ENCODE results near the gene CERK.
"Not testable (repeated sequence)": the region's sequence is repeated elsewhere in the genome, so short reads cannot be mapped to it uniquely, and the experiment has no call there.

The CERK gene

DNA sequence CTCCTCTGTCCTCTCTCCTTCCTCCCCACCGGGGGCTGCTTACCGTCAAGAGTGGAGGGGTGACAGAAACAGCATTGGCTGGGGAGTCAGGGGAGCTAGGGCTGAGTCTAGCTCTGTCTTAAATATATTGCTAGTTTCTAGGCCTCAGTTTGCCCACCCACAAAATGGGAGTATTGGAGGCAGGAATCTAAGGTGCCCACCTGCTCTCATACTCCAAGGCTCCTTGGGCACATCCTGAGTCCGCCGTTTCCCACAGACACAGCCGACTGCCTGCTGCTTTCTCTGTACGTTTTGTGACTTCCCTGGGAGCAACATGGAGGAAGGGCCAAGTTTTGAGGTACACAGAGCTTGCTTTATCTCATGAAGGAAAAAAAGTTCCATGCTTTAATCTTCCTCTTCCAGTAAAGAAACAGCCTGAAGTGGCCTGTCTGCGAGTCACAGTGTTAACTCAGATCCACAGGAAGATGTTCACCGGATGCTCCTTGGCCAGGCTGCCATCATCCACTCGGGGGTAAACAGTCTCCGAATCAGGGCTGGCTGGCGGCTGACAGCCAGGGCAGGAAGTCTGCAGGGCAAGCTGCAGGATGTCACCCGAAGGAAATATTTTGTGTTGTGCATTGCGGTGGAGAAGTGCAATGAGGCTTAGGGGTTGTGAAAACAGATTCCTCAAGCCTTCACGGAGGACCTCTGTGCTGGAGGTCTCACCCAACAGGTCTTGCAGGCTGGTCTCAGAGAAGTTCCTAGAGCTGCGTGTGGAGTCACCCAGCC lies 11.0 kb upstream of the CERK start:
- no peak for DNase-seq (ENCODE audit: low read depth in 2 of 2)

DNA sequence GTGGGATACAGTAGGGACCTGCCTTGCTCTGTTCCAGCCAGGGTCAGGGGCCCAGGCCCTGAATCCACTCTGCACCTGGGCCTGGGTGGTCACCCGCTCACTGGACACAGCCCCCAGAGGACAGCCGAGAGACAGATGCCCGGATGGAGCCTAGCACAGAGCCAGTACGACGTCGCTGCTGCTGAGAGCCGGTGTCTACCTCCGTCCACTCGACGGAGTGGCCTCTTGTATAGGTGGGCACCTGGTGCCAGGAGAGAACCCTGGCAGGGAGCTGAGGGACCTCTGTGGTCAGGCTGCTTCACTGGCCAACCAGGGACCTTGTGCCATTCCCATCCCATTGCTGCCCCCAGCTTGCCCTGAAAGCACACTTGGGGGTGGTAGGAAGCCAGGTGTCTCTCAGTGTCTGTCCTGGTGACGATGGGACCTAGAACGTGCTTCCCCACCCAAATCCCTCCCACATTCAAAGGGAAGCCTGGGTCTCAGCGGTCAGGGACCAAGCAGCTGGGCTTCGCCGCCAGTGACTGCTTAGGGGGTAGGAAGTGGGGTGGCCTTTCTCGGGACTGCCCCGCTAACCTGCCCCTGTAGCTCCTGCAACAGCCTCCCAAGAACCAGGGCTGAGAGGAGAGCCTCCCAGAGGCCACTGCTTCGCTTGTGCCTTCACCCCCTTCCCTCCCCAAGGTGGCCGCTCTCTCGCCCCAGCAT lies 10.3 kb upstream of the CERK start:
- no peak for DNase-seq (ENCODE audit: low read depth in 2 of 2)

DNA sequence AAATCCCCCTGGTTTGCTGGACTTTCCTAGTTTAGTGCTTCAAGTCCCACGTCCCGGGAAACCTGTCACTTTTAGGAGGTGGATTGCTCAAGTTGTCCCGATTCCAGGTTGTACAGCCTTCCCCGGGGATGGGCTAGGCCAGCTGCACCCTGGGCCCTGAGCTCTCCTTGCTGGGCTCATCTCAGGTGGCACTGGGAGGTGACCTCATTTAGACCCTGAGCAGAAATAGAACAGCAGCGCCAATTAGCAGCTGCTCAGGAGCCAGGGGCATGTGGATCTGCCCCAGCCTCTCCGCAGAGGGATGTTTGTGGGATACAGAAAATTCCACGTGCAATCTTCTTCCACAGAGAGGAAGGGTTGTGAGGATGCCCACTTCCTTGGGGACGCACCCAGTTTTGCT lies 9.6 kb upstream of the CERK start:
- DNase-seq (ENCODE audit: low read depth in 2 of 2) = no peak

DNA sequence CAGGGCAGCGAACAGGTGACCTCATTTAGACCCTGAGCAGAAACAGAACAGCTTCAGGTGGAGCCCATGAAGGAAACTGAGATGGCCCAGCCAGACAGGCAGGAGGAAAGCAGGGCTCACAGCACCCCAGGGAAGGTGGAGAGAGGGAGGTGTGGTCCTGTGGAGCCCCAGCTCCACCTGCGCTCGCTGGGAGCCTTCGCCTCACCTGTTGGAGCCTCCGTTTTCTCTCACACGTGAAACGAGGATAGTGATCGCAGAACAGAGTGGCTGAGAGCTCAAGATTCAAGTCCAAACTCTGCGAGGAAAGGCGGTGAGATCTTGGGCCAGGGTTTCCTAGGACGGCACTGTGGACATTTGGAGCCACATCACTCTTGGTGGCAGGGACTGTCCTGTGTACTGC lies 8.6 kb upstream of the CERK start:
- no peak for DNase-seq (ENCODE audit: low read depth in 2 of 2)

DNA sequence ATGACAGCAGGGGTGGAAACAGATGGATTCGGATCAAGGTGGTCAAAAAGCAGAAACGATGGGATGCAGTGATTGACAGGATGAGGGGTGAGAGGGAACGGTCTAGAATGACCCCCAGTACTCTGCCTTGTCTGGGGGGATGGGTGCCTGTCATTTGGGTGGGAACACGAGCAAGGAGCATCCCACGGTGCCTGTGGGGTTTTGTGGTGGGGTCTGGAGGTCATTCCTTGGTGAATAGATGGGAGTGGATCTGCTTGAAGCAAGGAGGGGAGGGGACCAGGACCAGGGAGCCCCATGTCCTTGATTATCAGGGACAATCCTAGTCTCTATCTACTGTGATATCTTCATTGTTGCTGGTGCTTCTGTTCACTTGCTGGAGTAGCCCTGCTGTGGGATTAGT lies 8.1 kb upstream of the CERK start:
- no peak for DNase-seq (ENCODE audit: low read depth in 2 of 2)

DNA sequence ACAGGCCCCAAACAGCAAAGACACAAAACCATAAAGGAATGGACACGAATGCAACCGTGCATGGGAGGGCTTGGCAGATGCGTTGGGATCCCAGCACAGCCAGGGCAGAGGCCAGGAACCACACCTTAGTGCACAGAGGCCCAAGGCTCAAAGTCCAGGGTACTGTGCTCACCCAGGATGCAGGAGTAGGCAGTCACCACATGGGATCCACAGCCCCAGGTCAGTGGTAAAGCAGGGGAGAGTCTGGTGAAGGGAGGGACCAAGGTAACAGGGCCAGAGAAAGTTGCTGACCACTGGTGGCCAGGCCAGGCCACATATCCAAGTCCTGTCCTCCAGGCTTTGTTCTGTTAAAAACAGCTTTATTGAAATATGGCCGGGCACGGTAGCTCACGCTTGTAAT lies 6.5 kb upstream of the CERK start:
- no peak for DNase-seq (ENCODE audit: low read depth in 2 of 2)

DNA sequence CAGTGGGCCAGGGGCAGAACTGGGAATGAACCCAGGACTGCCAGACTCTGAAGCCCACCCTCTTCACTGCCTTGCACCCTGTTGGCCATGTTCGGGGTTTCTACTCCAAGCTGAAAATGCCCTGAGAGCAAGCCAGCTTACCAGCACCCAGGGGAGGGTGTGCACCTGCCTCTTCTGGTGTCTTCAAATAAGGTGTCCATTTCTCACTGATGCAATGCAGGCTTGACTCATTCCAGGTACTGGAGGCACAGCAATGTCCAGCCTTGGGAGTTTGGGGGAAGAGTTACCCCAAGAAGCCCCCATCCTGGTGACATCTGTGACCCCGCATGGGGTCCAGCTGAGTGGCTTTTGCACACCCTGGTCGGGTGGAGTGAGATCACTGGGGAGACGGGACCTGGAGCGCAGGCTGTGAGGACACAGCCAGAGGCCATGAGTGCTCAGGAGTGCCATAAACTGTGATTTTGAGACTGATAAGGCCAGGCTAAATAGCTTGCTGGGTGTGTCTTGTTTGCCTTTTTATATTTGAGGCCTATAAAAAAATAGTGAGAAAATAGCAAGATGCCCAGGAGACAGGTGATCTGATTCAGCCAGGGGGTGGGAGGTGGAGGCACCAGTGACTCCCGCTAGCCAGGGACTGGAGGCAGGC lies 4.6 kb upstream of the CERK start:
- DNase-seq (ENCODE audit: low read depth in 2 of 2) = no peak

DNA sequence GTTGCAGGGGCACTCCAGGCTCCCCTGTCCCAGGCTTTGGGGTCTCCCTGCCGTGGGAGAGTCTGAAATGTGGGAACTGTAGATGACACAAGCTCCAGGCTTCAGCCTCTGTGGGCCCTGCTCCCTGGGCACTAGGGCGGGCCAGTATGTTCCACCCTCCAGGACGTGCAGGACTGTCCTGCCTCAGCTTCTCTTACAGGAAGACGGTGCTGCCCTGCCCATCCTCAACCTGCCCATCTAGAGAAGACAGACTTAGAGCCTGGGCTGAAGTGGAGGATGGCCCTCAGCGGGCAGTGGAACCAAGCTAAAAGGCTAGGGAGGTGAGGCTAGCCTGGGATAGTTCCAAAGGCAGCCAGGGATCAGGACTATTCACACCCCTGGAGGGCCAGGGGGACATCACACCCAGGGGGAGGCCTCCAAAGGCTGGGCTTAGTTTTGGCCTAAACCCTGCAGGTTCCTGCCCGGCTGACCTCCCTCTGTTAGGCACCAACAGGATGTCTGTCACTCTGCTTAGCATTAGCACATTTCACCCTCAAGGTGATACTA lies 4.0 kb upstream of the CERK start:
- DNase-seq (ENCODE audit: low read depth in 2 of 2) = no peak

DNA sequence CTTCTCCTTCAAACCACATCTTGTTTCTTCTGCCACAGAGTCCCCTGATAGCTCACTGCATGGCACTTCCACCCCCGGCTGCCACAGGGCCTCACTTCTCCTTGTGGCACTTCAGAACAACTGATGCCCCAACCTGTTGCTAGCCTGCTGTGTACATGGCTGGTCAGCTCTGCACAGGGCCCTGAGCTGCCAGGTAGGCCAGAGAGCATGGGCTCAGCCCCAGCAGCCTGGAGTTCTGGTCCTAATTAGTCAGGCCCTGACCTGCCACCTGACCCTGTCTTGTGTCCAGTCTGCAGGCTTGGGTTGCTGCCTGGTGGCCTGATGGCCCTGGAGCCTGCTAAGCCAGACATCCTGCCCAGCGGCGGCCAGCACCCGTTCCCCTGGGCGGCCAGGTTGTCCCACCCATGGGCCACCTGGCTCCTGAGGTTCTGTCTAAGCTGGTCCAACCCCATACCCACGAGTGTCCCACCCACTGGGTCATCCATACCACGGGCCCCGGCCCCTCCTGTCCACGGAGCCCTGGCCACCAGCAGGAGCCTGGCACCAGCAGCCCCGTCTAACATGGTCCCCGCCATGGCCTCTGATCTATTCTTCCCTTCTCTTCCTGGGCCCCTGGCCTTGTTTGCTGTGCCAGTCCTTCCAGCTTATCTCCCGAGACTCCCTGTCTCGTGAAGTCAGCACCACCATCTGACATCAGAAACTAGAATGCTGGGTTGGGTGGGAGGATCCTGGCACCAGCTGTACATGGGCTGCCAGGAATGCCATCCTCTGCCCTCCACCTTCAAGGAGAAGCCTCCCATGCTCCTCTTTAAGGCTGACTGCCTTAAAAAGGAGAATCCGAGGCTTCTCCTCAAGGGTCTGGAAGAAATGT lies 3.1 kb upstream of the CERK start:
- no peak for DNase-seq (ENCODE audit: low read depth in 2 of 2)

DNA sequence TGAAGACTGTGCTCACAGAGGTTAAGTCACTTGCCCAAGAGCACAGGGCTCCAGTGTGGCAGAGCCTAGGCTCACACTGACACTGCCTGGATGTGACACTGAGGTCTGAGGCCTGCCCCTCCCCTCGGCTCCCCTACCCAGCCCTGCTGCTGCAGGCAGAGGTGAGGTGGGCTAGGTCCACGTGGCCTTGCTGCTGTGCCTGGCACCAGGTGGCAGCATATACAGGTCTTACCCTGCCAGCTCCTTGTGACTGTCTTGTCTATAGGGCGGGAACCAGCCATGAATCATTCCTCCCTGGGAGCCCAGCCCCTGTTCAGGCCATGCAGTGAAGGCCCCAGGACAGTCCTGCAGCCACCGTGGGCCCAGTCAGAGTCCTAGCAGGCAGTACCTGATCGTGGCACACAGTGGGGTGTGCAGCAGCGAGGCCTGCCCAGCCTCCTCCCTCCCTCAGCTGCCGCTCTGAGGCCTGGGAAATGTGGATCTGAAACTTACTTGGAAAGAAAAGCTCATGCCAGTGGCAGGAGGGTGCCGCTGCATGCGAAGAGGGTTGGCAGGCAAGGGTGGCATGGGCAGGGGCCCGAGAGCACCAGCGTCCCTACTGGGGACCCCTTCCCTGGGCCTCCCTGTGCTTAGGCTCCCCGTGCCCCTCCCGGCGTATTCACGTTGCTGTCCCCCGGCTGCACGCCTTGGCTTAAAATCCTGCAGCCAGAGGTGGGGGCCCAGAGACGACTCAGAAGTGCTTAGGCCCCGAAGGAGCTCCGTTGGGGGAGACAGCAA lies 1.2 kb upstream of the CERK start:
- no peak for DNase-seq (ENCODE audit: low read depth in 2 of 2)

DNA sequence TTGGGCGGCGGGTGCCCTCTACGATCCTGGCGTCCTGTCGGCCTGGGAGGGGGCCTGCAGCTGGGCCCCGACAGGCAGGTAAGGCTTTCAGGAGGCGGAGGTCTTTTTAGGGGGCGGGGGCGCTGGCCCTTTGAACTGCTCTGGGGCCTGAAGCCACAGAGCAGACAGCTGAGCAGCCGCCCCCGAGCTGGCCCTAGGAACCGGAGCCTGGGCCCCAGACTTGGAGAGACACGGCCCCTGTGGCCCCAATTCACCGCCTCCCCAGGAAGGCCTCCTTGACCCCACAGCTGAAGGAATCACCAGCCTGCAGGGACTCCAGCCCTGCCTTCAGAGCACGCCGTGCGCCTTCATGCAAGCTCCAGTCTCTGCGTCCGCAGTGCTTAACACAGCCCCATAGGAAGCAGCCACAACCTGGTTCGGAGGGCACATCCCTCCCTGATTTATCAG lies 618 bp upstream of the CERK start:
- DNase-seq (ENCODE audit: low read depth in 2 of 2) = no peak

DNA sequence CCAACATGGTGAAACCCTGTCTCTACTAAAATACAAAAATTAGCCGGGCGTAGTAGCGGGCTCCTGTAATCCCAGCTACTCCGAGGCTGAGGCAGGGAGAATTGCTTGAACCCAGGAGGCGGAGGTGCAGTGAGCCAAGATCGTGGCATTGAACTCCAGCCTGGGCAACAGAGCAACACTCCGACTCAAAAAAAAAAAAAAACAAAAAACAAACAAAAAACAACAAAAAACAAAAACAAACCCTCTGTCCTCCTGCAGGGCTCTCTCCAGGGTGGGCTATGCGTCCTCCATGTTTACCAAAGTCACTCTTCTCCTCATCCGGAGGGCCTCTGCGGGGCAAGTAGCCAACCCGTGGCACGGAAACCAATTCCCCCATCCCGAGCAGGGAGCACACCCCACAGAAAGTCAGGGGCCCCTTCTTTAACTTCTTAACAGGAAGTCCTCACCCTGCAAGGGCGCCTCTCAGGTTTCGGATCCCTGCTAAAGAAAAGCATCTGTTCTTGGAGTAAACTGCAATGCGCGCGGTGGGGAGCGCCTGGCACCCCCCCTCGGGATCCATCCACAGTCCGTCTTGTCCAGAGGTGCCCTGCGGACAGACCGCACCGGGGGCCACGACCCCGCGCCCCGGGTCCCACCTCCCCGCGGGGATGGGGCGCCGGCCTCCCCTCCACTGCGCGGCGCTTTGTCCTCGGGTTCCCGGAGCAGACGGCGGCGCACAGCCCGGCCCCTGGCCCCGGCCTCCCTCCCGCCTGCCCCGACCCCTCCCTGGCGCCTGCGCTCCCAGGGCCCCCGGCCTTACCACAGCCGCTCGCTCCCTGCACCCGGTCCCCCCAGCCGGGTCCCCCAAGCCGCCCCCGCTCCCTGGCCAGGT lies 712 bp downstream of the CERK start:
- no peak for DNase-seq (ENCODE audit: low read depth in 2 of 2)

DNA sequence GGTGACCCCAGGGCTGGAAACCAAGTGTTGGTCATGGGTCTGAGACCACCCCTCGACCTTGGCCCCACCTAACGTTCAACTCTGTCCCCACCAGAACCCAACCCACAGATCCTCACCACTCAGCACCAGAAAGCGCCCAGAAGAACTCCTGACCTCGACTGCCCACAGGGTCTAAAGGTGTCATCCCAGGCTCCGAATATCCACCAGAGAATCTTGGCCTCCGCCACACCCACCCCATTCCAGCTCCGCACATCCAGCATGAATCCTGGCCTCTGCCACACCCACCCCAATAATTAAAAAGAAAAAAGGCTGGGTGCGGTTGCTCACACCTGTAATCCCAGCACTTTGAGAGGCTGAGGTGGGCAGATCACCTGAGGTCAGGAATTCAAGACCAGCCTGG lies 1.3 kb downstream of the CERK start:
- no peak for DNase-seq (ENCODE audit: low read depth in 2 of 2)

DNA sequence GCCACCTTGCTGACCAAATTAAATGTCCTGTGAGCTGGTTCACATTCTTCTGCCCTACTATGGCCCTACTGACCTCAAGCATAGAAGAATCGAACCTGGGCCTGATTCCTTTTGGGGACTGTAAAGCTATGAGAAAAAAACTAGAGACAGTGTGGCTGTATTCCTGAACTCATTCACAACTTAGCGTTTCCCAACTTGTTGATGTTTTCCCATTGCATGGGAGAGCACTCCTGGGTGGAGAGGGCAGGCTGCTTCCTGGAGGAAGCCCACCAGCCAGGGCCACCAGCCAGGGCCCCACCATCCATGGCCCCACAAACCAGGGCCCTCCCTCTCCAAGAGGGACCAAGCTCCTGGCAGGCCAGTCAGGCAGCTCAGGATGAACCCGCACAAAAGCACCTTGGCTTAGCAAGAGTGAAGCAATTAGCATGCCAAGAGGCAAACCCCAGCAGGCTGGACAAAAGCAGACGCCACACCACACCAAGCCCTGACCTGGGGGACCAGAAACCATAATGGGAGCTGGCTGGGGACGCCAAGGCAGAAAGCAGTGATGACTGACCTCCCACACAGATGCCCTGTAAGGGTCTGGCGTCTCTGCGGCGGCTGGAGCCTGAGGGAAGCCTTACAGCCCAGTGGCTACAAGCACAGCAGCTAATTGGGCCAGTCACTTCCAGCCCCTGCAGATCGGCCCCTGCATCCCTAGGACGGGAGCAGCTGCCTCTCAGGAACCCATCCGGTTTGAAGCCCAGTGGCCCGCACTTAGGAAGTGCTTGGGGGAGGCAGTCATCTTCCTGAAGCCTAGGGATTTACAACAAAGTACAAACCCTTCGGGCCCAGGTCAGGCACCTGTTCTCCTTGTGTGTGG lies 2.1 kb downstream of the CERK start:
- DNase-seq (ENCODE audit: low read depth in 2 of 2) = no peak

DNA sequence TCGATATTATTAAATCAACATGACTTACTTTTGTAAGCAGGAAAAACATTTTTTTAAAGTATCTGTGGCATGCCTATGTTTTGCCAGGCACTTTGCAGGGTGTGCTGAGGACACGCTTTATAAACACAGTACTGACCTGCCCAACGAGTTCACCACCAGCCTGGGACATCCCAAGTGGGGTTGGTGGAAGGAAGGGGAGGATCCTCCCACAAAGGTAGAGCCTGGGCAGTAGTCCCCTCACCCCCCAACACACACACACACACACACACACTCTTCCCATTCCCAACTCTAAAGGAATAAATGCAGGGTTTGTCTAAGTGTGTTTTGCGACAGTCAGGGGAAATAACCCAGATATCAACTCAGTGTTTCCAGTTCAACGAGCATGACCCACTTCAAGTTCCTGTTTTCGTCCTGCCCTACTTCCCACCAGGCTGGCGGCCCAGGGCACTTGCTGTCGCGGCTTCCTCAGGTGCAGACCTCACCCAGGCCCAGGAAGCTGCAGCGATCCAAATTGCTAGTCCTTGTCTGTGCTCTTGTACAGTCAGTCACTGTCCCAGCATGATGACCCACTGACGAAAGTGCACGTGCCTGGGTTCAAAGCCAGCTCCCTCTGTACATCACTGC lies 3.1 kb downstream of the CERK start:
- DNase-seq (ENCODE audit: low read depth in 2 of 2) = no peak

DNA sequence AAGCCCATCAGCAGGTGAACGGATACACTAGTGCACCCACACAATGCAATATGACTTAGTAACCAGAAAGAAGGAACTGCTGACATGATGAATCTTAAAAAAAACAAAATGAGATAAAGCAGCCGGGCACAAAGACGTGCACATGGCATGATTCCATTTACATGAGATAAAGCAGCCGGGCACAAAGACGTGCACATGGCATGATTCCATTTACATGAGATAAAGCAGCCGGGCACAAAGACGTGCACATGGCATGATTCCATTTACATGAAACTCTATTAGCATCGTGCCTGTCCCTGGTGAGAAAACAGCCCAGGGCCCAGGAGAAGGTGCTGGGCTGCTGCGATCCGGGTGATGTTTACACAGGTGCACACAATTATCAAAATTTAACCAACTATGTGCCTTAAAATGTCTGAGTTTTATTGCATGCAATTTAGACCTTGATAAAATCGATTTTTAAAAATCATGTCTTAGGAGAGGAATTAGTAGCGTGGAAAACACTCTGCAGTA lies 3.8 kb downstream of the CERK start:
- not testable (repeated sequence) for DNase-seq (ENCODE audit: low read depth in 2 of 2)

DNA sequence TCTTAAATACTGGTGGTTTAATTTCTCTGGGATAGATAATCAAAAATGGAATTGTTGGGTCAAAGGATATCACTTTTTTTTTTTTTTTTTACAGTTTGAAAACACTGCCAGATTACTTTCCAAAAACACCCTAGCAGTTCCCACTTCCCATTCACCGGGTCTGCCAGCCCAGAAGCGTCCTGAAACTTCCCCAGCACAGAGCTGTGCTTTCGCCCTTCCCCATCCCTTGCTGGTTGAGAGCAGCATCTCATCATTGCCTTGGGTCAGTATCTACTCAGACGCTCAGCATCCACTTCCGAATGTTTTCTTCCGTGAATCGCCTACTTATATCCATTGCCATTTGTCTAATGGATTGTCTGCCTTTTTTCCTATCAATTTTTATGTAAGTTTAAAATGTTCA lies 5.5 kb downstream of the CERK start:
- DNase-seq (ENCODE audit: low read depth in 2 of 2) = no peak

DNA sequence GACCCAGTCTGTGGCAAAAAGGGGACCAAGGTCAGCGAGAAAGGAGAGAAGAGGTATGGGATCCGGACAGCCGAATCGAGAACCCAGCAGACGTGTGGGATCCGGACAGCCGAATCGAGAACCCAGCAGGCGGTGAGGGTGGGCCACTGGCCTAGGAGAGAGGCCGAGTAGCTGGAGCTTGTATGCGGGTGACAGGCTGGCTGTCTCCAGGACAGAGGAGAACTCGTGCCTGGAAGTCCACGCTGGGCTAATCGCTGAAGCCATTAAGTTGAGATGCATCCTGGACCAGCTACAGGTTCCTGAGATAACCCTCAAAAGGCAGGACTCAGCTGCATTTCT lies 6.0 kb downstream of the CERK start:
- DNase-seq (ENCODE audit: low read depth in 2 of 2) = no peak

All from fibroblast of skin of left biceps (primary cell).